Measurements from ENCODE around the gene PVR.
"Not testable (repeated sequence)": the region's sequence is repeated elsewhere in the genome, so short reads cannot be mapped to it uniquely, and the experiment has no call there.

Gene PVR

DNA sequence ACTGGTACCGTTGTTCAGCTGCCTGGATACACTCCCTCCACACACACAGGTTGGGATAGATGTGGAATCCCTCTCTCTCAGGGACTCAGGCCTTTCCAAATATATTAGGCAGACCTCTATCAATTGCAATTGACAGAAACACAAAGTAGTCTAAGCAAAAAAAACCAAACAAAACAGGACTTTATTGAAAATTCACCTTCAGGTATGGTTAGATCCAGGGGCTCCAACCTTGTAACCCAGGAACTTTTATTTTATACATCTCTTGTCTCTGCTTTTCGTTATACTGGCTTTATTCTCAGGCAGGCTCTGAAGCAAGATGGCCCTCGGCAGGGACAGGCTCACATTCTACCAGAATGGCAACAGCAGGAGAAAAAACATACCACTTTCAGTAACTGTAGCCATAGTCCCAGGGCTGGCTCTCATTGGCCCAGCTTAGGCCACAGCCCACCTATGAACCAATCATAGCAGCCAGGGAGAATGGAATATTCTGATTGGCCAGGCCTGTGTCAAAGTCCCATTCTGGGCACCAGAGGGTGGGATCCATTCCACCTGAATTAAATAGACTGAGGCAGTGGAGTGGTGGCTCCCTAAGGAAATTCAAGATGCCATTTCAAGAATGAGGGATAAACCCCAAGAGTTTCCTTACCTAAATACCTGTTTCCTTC lies 14.5 kb downstream of the PVR start:
- no peaks in the 10 kb centered on the region for H3K9me3 ChIP-seq (ENCODE audit: control insufficient read depth, low read length)
- H3K4me1 ChIP-seq (ENCODE audit: control insufficient read depth, insufficient read depth, low read length), result no peaks in the 10 kb centered on the region
- H3K27me3 ChIP-seq (ENCODE audit: control insufficient read depth, insufficient read depth, low read length, poor library complexity, severe bottlenecking), result no peaks in the 10 kb centered on the region
- no peak overlapping the region for H3K27ac ChIP-seq (ENCODE audit: insufficient read depth, low read depth, low read length, poor library complexity, severe bottlenecking)
- WGBS, 2 experiments, result 91 to 92% methylated on average over 3 of the region's 3 CpGs
- H3K36me3 ChIP-seq (ENCODE audit: control insufficient read depth, insufficient read depth, low read length), result peaks cover 13% of the 10 kb centered on the region
- no peak overlapping the region for H3K4me3 ChIP-seq (ENCODE audit: insufficient read depth, low read depth, low read length)

- peaks cover 8% of the 10 kb centered on the region for H3K36me3 ChIP-seq (ENCODE audit: control insufficient read depth, insufficient read depth, low read length)
- H3K9me3 ChIP-seq (ENCODE audit: control insufficient read depth, low read length), result no peaks in the 10 kb centered on the region
- H3K27ac ChIP-seq (ENCODE audit: insufficient read depth, low read depth, low read length, poor library complexity, severe bottlenecking), result no peak overlapping the region
- no peak overlapping the region for H3K4me3 ChIP-seq (ENCODE audit: insufficient read depth, low read depth, low read length)
- H3K4me1 ChIP-seq (ENCODE audit: control insufficient read depth, insufficient read depth, low read length), result no peaks in the 10 kb centered on the region
- H3K27me3 ChIP-seq (ENCODE audit: control insufficient read depth, insufficient read depth, low read length, poor library complexity, severe bottlenecking), result no peaks in the 10 kb centered on the region
- 95 to 96% methylated on average over 4 of the region's 4 CpGs for WGBS, 2 experiments
Measured at GRCh38 chr19:44660081-44660480, 16.4 kb downstream of the PVR start.

DNA sequence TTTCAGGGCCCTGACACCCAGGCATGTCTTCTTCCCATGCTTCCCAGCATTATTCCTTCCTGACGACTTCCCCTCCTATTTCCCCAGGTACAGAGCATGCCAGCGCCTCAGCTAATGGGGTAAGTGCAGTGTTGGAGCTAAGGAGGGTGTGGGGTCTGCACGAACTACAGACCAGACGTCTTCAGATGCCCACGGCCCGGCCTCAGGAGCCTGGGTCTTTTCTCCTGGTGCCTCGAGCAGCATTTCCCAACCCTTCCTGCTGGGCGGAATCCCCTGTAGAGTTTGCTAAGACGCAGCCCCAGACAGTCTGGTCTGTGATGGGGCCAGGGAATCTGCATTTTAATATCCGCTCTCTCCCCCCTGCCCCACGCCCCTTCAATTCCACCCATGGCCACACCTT lies 17.5 kb downstream of the PVR start:
- 93 to 94% methylated on average over 11 of the region's 11 CpGs for WGBS, 2 experiments
- no peak overlapping the region for H3K27ac ChIP-seq (ENCODE audit: insufficient read depth, low read depth, low read length, poor library complexity, severe bottlenecking)
- no peaks in the 10 kb centered on the region for H3K4me1 ChIP-seq (ENCODE audit: control insufficient read depth, insufficient read depth, low read length)
- no peaks in the 10 kb centered on the region for H3K27me3 ChIP-seq (ENCODE audit: control insufficient read depth, insufficient read depth, low read length, poor library complexity, severe bottlenecking)
- peaks cover 8% of the 10 kb centered on the region for H3K36me3 ChIP-seq (ENCODE audit: control insufficient read depth, insufficient read depth, low read length)
- H3K9me3 ChIP-seq (ENCODE audit: control insufficient read depth, low read length), result no peaks in the 10 kb centered on the region
- no peak overlapping the region for H3K4me3 ChIP-seq (ENCODE audit: insufficient read depth, low read depth, low read length)

DNA sequence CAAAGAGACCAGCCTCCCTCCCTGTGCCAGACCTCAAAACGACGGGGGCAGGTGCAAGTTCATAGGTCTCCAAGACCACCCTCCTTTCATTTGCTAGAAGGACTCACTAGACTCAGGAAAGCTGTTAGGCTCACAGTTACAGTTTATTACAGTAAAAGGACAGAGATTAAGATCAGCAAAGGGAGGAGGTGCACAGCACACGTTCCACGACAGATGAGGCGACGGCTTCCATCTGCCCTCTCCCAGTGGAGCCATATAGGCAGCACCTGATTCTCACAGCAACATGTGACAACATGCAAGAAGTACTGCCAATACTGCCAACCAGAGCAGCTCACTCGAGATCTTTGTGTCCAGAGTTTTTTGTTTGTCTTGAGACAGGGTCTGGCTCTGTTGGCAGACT lies 18.2 kb downstream of the PVR start:
- 92 to 94% methylated on average over 7 of the region's 7 CpGs for WGBS, 2 experiments

GRCh38 chr19:44662691-44663385 lies 19.1 kb downstream of the PVR start:
- Histone ChIP-seq H3K36me3 (ENCODE audit: control insufficient read depth, insufficient read depth, low read length) (peaks cover 8% of the 10 kb centered on the region), H3K4me1 (ENCODE audit: control insufficient read depth, insufficient read depth, low read length) (no peaks in the 10 kb centered on the region), H3K4me3 (ENCODE audit: insufficient read depth, low read depth, low read length) (no peak overlapping the region), H3K27me3 (ENCODE audit: control insufficient read depth, insufficient read depth, low read length, poor library complexity, severe bottlenecking) (no peaks in the 10 kb centered on the region), H3K9me3 (ENCODE audit: control insufficient read depth, low read length) (no peaks in the 10 kb centered on the region), H3K27ac (ENCODE audit: insufficient read depth, low read depth, low read length, poor library complexity, severe bottlenecking) (no peak overlapping the region)
- 94 to 95% methylated on average over 7 of the region's 7 CpGs for WGBS, 2 experiments

More for the DNA sequence above, 18.2 kb downstream of the PVR start:
- no peaks in the 10 kb centered on the region for H3K4me1 ChIP-seq (ENCODE audit: control insufficient read depth, insufficient read depth, low read length)
- no peaks in the 10 kb centered on the region for H3K9me3 ChIP-seq (ENCODE audit: control insufficient read depth, low read length)
- no peak overlapping the region for H3K4me3 ChIP-seq (ENCODE audit: insufficient read depth, low read depth, low read length)
- peaks cover 8% of the 10 kb centered on the region for H3K36me3 ChIP-seq (ENCODE audit: control insufficient read depth, insufficient read depth, low read length)
- H3K27ac ChIP-seq (ENCODE audit: insufficient read depth, low read depth, low read length, poor library complexity, severe bottlenecking), result no peak overlapping the region
- no peaks in the 10 kb centered on the region for H3K27me3 ChIP-seq (ENCODE audit: control insufficient read depth, insufficient read depth, low read length, poor library complexity, severe bottlenecking)

GRCh38 chr19:44663996-44664395 lies 20.3 kb downstream of the PVR start:
- Histone ChIP-seq H3K4me1 (ENCODE audit: control insufficient read depth, insufficient read depth, low read length) (no peaks in the 10 kb centered on the region), H3K9me3 (ENCODE audit: control insufficient read depth, low read length) (no peaks in the 10 kb centered on the region), H3K27ac (ENCODE audit: insufficient read depth, low read depth, low read length, poor library complexity, severe bottlenecking) (no peak overlapping the region), H3K27me3 (ENCODE audit: control insufficient read depth, insufficient read depth, low read length, poor library complexity, severe bottlenecking) (no peaks in the 10 kb centered on the region), H3K4me3 (ENCODE audit: insufficient read depth, low read depth, low read length) (no peak overlapping the region), H3K36me3 (ENCODE audit: control insufficient read depth, insufficient read depth, low read length) (peaks cover 8% of the 10 kb centered on the region)
- WGBS, 2 experiments, result 93 to 96% methylated on average over 5 of the region's 5 CpGs

DNA sequence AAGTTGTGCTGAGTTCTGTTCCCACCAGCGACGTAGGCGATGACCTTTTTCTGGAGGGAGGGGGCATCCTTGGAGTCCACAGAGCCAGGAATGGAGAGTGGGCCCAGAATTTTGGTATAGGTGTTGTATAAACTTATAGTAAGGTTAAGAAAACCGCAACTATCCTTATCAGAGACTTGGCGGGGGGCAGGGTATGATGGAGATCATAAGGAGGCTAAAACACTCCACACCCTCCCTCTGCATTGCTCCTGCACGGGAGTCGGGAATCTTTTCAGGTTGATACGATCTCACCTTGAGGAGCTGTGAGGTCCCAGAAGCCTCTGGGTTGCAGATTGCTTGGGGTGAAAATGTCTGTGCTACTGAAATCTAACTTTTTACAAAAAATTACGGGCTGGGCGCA lies 21.3 kb downstream of the PVR start:
- no peaks in the 10 kb centered on the region for H3K9me3 ChIP-seq (ENCODE audit: control insufficient read depth, low read length)
- H3K27ac ChIP-seq (ENCODE audit: insufficient read depth, low read depth, low read length, poor library complexity, severe bottlenecking), result no peak overlapping the region
- 90 to 93% methylated on average over 8 to 10 of the region's 10 CpGs for WGBS, 2 experiments
- H3K27me3 ChIP-seq (ENCODE audit: control insufficient read depth, insufficient read depth, low read length, poor library complexity, severe bottlenecking), result no peaks in the 10 kb centered on the region
- peaks cover 8% of the 10 kb centered on the region for H3K36me3 ChIP-seq (ENCODE audit: control insufficient read depth, insufficient read depth, low read length)
- H3K4me3 ChIP-seq (ENCODE audit: insufficient read depth, low read depth, low read length), result no peak overlapping the region
- no peaks in the 10 kb centered on the region for H3K4me1 ChIP-seq (ENCODE audit: control insufficient read depth, insufficient read depth, low read length)

GRCh38 chr19:44666852-44667556 lies 23.3 kb downstream of the PVR start:
- Histone ChIP-seq H3K36me3 (ENCODE audit: control insufficient read depth, insufficient read depth, low read length) (peaks cover 2% of the 10 kb centered on the region), H3K4me1 (ENCODE audit: control insufficient read depth, insufficient read depth, low read length) (no peaks in the 10 kb centered on the region), H3K4me3 (ENCODE audit: insufficient read depth, low read depth, low read length) (no peak overlapping the region), H3K9me3 (ENCODE audit: control insufficient read depth, low read length) (no peaks in the 10 kb centered on the region), H3K27me3 (ENCODE audit: control insufficient read depth, insufficient read depth, low read length, poor library complexity, severe bottlenecking) (no peaks in the 10 kb centered on the region), H3K27ac (ENCODE audit: insufficient read depth, low read depth, low read length, poor library complexity, severe bottlenecking) (no peak overlapping the region)
- WGBS, 2 experiments, result 84 to 87% methylated on average over 7 of the region's 7 CpGs

- no peaks in the 10 kb centered on the region for H3K27me3 ChIP-seq (ENCODE audit: control insufficient read depth, insufficient read depth, low read length, poor library complexity, severe bottlenecking)
- no peak overlapping the region for H3K4me3 ChIP-seq (ENCODE audit: insufficient read depth, low read depth, low read length)
- 88% methylated on average over 2 of the region's 2 CpGs for WGBS, 2 experiments
- no peaks in the 10 kb centered on the region for H3K9me3 ChIP-seq (ENCODE audit: control insufficient read depth, low read length)
- H3K36me3 ChIP-seq (ENCODE audit: control insufficient read depth, insufficient read depth, low read length), result no peaks in the 10 kb centered on the region
- no peak overlapping the region for H3K27ac ChIP-seq (ENCODE audit: insufficient read depth, low read depth, low read length, poor library complexity, severe bottlenecking)
- no peaks in the 10 kb centered on the region for H3K4me1 ChIP-seq (ENCODE audit: control insufficient read depth, insufficient read depth, low read length)
Measured at GRCh38 chr19:44668985-44669764, 25.5 kb downstream of the PVR start.

GRCh38 chr19:44670027-44670426 lies 26.3 kb downstream of the PVR start:
- H3K9me3 ChIP-seq (ENCODE audit: control insufficient read depth, low read length); H3K4me3 ChIP-seq (ENCODE audit: insufficient read depth, low read depth, low read length): not testable (repeated sequence)
- WGBS, 2 experiments, result 84 to 86% methylated on average over 2 of the region's 2 CpGs

More at GRCh38 chr19:44670027-44670426, 26.3 kb downstream of the PVR start:
- not testable (repeated sequence) for H3K27me3 ChIP-seq (ENCODE audit: control insufficient read depth, insufficient read depth, low read length, poor library complexity, severe bottlenecking); H3K27ac ChIP-seq (ENCODE audit: insufficient read depth, low read depth, low read length, poor library complexity, severe bottlenecking); H3K4me1 ChIP-seq (ENCODE audit: control insufficient read depth, insufficient read depth, low read length); H3K36me3 ChIP-seq (ENCODE audit: control insufficient read depth, insufficient read depth, low read length)

Measured in ectodermal cell (in vitro differentiated cells).